Ovary (tissue), 3 donors: Measurements from ENCODE around the gene SFTPB.

ENCODE experiments used
- EP300 ChIP-seq: sonication (generic); formaldehyde crosslinking; IDR thresholded peaks from one replicate; pipeline ENCODE4 v1.6.1; 2017; ENCODE audit warnings: antibody characterized with exemption
- POLR2A ChIP-seq: fragments of 450-650 bp; IDR thresholded peaks from one replicate; pipeline ENCODE4 v1.6.1; 2017; ENCODE audit warnings: antibody characterized with exemption, mild to moderate bottlenecking, moderate library complexity
- TF ChIP-seq, protein P1 (sequence below), 3 donors: fragments of 450-650 bp in 2 of 3; fragments of 200-600 bp in 1 of 3; IDR thresholded peaks; one replicate each; pipeline versions ENCODE4 v1.5.1 to v1.8.0; 2016 to 2022; ENCODE audit warnings: antibody characterized with exemption in 3 of 3, mild to moderate bottlenecking in 1 of 3
- donor health status: DM: no; HTN: no; CAD: no.

DNA sequence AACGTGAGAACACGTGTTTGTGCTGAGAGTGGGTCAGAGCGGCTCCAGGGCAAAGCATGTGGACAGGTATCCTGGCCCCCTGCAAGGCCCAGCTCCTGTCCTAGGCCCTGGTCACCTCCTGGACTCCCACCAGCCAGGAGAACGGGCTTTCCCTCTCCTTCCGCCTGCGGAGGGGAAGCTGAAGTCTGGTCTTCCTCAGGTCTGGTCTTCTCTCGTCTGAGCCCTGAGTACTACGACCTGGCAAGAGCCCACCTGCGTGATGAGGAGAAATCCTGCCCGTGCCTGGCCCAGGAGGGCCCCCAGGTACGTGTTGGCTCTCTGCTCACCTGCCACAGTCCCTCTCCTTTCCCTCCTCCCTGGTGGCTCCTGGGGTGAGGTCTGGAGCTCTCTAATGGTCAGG, 27.1 kb upstream of the SFTPB start:
- TF ChIP-seq POLR2A (no peak), EP300 (no peak)
- TF ChIP-seq, protein P1, sequence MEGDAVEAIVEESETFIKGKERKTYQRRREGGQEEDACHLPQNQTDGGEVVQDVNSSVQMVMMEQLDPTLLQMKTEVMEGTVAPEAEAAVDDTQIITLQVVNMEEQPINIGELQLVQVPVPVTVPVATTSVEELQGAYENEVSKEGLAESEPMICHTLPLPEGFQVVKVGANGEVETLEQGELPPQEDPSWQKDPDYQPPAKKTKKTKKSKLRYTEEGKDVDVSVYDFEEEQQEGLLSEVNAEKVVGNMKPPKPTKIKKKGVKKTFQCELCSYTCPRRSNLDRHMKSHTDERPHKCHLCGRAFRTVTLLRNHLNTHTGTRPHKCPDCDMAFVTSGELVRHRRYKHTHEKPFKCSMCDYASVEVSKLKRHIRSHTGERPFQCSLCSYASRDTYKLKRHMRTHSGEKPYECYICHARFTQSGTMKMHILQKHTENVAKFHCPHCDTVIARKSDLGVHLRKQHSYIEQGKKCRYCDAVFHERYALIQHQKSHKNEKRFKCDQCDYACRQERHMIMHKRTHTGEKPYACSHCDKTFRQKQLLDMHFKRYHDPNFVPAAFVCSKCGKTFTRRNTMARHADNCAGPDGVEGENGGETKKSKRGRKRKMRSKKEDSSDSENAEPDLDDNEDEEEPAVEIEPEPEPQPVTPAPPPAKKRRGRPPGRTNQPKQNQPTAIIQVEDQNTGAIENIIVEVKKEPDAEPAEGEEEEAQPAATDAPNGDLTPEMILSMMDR (IDR thresholded peaks at IDR 0.05), result no peak
